Omental fat pad (tissue), 4 donors: Measurements from ENCODE around the gene PCCA. TPM values are rescaled to one million over a fixed set of nuclear protein-coding genes. Genes with fewer than 3 reads are reported as not detected.

Experiments
- ATAC-seq: fragments of 150-250 bp; one replicate; pipeline ENCODE4 v1.9.1; 2016; ENCODE audit warnings: mild to moderate bottlenecking, moderate library complexity; ENCODE audit not compliant: low FRiP score
- DNase-seq: peaks from one replicate; pipeline ENCODE4 v3.0.0-alpha.2; 2019; ENCODE audit warnings: low spot score
- total RNA-seq, 4 donors: library from RNA; depleted of rRNA; stranded (reverse); fragments of >200 nt; gene quantifications; one replicate each; pipeline ENCODE4 v1.1.0, GENCODE V29; 2016
- TF ChIP-seq, protein P1 (sequence below), 3 donors: fragments of 450-650 bp; IDR thresholded peaks; one replicate each; pipeline ENCODE4 v1.5.1; 2016 to 2017; ENCODE audit warnings: antibody characterized with exemption in 3 of 3, mild to moderate bottlenecking in 3 of 3, moderate library complexity in 2 of 3

The PCCA gene
- total RNA-seq, 4 donors from 2014 or later, result 27.5 to 61.6 (median 49.2) TPM

DNA sequence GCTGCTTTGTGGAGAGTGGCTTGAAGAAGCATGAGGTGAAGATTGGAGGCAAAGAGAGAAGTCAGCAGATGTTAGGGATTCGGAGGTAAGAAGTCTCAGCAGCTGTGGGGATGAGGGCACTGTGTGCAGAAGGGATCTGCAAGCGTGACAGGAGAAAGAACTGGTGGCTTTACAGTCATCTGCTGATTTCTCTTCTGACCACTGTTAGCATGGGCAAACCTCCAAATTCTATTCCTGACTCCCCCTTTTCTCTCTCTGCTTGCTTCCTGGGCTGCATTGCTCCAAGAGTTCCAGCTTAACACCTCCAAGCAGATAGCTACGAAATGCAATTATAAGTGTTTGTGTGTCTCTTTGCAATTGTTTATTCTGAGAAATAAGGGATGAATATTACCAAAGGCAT lies 340.1 kb downstream of the PCCA start:
- no peak for DNase-seq
- TF ChIP-seq, protein P1, sequence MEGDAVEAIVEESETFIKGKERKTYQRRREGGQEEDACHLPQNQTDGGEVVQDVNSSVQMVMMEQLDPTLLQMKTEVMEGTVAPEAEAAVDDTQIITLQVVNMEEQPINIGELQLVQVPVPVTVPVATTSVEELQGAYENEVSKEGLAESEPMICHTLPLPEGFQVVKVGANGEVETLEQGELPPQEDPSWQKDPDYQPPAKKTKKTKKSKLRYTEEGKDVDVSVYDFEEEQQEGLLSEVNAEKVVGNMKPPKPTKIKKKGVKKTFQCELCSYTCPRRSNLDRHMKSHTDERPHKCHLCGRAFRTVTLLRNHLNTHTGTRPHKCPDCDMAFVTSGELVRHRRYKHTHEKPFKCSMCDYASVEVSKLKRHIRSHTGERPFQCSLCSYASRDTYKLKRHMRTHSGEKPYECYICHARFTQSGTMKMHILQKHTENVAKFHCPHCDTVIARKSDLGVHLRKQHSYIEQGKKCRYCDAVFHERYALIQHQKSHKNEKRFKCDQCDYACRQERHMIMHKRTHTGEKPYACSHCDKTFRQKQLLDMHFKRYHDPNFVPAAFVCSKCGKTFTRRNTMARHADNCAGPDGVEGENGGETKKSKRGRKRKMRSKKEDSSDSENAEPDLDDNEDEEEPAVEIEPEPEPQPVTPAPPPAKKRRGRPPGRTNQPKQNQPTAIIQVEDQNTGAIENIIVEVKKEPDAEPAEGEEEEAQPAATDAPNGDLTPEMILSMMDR (IDR thresholded peaks at IDR 0.05), result no peak
- no peak for ATAC-seq

DNA sequence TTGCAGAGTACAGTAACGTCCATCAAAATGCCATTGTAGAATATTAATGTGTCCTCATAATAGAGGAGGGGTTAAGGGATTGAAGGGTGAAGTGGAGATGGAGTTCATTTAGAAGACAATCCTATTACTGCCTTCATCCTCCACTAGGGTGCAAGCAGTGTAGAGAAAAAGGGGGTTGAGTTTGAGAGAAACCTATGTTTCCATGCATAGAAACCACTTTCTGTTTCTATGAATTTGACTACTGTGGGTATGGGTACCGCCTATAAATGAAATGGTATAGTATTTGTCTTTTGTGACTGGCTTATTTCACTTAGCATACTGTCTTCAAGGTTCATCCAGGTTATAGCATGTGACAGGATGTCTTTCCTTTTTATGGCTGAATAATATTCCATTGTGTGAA lies 343.7 kb downstream of the PCCA start:
- TF ChIP-seq, protein P1 (IDR thresholded peaks at IDR 0.05), result no peak
- no peak for DNase-seq
- ATAC-seq, result no peak

DNA sequence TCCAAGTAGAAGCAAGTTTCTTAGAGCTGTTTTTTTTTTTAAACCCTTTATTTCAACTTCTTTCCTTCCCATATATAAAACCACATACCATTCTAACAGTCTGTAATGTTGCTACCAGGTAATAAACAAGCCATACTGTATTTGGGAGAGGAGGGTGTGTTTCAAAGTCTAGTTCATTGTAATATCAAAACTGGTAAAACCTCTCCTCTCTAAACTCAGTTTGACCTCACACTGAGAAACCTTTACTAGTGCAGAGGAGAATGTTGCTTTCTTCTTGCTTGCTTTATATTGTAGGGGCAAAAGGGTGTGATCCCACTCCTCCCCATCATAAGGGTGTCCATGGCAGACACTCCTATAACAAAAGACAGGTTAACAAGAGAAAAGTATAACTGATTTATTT lies 344.6 kb downstream of the PCCA start:
- ATAC-seq (no peak), DNase-seq (no peak)
- TF ChIP-seq, protein P1 (IDR thresholded peaks at IDR 0.05), result no peak

DNA sequence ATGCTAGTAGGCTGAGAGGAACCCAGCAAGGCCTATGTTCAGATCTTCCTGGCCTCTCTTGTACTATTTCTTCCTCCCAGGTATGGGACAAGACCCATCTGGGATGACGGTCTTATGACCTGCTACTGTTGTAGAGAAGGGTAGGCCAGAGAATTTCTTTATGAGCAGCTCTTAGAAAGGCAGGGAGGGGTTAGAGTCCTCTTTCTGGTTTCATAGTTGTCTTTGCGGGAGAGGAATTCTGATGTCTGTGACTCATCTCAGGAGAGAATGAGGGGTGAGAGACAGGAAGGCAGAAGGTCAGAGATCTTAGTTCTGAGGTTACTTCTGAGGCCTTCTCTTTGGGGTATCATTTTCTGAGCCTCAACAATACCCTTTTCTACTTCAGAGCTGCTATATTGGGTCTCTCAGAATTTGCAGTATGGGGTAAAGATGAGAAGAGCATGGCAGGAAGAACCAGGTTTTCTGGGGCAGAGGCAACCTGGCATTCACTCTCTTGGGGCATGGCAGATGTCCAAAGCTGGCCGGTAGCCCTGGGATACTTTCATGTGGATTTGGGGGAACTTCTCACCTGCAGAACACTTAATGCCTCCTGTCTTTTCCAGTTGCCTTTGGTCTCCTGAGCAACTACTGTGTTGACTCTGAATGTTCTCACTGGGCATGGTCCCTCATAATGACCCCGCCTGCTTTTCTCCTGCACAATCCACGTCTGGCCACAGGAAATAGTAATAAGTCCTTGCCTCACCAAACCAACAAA lies 345.3 kb downstream of the PCCA start:
- DNase-seq (no peak), ATAC-seq (no peak)
- TF ChIP-seq, protein P1 (IDR thresholded peaks at IDR 0.05), result no peak

DNA sequence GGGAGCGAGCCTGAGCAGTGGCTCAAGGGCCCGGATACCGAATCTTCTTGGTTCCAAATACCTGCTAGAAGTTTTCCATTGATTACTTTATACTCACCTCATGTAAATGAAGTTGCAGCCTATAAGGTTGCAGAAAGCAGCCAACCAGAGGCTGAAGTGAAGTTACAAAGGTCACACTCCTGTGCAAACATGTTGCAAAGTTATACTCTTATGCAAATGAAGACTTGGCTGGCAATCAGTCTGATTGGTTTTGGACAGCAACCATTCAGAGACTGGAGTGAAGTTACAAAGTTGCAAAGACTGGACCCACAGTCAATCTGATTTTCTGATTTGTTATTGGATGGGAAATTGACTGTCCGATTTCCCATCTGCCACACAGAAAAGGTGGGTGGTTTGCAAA lies 347.2 kb downstream of the PCCA start:
- ATAC-seq, result no peak

DNA sequence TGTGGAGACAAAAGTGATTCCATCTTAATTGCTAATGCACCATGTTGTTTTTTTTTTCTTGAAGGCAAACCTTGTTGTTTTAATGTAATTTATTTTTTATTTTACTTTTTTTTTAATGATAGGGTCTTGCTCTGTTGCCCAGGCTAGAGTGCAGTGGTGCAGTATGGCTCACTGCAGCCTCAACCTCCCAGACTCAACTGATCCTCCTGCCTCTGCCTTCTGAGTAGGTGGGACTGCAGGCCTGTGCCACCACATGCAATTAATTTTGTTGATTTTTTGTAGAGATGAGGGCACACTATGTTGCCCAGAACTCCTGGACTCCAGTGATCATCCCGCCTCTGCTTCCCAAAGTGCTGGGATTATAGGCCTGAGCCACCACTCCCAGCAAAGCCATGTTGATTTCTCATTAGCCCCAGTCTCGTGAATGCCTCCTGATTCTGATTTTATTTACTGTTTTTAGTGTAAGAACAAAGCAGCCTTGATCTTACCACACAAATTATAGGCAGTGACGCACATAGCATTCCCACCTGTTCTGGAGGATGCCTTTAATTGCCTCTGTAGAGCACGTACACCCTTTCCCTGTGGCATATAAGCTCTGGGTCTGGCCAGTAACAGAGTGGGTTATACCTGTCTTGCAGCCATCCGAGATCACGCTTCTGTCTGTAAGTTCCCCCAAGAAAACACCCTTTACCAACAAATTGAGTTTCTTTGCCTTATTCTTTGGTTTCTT lies 349.3 kb downstream of the PCCA start:
- TF ChIP-seq, protein P1 (IDR thresholded peaks at IDR 0.05), result no peak
- ATAC-seq (no peak), DNase-seq (no peak)

More for the DNA sequence above, 347.2 kb downstream of the PCCA start:
- DNase-seq, result no peak
- TF ChIP-seq, protein P1 (IDR thresholded peaks at IDR 0.05), result no peak
